ENCODE measurements around the gene VAMP8. TPM values are rescaled to one million over a fixed set of nuclear protein-coding genes. Genes with fewer than 3 reads are reported as not detected.
A peak's percentile ranks its signal among the peaks of the same experiment; 100 is the strongest.
"Not testable (repeated sequence)": the region's sequence is repeated elsewhere in the genome, so short reads cannot be mapped to it uniquely, and the experiment has no call there.

VAMP8 gene
- total RNA-seq, 1 experiment from 2014 or later, result 25.0 TPM

DNA sequence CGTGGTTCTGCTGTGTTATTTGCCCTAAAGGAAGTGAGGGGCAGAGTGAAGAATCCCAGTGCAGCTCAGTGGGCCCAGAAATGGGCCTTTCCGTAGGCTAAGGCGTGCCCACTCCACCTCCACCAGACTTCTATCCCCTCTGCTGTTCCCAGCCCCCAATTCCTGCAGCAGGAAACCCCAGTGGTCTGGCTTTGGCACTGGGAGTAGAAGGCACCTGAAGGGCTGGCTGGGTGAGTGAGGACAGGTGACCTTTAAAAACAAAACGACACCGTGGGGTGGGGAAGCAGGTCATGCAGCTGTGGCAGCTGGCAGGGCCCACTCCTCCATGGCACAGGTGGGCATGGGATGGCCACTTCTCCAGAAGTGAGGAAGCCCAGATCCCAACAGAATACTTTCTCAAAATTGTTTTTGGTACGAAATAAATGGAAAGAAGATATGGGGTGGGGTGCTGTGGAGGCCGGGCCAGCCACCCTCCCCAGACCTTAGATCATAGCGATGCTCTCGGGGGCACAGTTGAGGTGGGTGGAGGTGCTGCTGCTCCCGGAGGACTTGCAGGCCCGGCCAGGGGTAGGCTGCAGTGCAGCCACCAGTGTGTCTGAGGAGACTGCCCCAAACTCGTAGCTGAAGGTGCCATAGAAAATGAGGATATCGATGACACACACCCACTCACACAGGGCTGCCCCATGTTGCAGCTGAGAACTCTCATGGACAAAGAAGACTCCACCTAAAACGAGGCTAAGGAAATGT lies 21.4 kb downstream of the VAMP8 start:
- DNase-seq (ENCODE audit: low read depth), result no peak

DNA sequence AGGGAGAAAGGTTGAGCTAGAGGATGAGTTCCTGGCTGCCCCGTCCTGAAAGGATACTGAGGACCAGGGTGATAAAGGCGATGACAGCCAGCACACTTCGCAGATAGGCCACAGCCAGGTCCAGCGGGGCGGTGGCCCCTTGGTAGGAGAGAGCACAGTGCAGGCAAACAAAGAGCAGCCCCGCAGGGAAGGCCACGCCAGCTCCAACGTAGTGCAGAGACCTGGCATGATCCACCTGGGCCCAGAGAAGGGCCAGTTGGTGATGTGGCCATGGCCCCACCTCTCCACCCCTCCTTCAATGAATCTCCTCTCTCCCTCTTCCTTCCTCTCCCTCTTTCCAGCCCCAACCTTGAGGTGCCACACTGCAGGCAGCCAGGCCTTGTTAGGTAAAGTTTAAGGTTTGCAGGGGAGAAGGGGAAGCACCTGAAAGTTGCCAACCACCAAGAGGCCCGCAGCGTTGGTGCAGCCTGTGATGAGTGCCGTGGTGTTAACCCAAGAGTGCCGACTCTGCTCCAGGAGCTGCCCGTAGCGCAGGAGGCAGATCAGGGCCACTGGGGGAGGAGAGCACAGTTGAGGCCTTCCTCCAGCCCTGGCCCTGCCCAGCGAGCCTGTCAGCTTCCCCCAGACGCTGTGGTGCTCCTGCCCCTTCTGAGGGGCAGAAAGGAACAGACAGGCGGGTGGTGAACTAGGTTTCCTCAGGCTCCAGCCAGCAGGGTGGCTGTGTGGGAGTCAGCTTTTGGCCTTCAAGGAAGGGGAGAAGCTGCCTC lies 22.3 kb downstream of the VAMP8 start:
- DNase-seq (ENCODE audit: low read depth), result no peak

DNA sequence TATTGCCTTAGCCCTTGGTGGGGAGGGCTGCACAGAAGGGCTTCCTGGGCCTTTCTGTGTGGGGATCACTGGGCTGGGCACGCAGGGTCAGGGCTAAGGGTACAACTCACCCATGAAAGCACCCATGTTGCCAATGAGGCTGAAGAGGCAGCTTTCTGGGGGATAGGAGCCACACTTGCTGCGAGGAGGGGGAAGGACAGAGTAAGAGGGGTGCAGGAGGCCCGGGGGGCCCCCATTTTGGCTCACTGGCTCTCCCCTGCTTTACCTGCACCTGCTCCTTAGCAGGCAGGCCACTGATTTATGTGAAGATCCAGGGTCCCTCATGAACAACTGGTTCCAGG lies 22.8 kb downstream of the VAMP8 start:
- no peak for DNase-seq (ENCODE audit: low read depth)

- no peak for DNase-seq (ENCODE audit: low read depth)
These were observed 23.8 kb downstream of the VAMP8 start for GRCh38 chr2:85600951-85601770.

DNA sequence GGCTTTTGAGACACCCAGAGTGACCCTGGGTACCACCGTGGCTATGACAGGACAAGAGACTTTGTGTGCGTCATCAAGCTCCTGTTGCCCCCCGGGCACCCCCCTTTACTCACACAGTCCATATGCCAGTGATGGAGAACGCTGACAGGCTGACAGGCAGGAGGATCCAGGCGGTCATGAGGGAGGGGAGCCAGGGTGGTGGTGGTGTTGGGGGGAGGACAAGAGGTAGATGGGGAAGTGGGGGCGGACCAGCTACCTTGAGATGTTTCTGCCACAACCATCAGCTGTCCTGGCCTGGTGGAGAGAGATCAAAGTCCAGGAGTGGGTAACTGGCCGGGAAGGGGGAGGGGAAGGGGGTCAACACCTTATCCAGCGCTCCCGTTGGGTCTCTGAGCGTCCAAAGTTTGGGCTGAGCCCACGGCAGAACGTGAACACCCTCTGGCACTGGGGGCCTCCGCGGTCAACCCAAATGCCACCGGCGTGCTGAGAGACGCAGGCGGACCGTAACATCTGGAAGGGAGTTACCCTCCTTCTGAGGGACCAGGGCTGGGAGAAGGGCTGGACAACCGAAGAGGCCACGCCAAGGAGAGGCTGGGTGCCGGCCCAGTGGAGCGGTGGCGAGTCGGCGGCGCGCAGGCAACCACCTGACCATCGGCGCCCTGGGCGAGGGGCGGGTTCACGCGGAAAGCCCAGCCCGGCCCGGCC lies 24.5 kb downstream of the VAMP8 start:
- DNase-seq (ENCODE audit: low read depth), result peak; percentile 71

GRCh38 chr2:85602476-85603234 lies 25.3 kb downstream of the VAMP8 start, which contains the start of gene TMEM150A:
Gene TMEM150A (minus strand): TSS chr2:85602698. CDS start chr2:85601948, 750 bp downstream.
- DNase-seq (ENCODE audit: low read depth), result peak; percentile 91

DNA sequence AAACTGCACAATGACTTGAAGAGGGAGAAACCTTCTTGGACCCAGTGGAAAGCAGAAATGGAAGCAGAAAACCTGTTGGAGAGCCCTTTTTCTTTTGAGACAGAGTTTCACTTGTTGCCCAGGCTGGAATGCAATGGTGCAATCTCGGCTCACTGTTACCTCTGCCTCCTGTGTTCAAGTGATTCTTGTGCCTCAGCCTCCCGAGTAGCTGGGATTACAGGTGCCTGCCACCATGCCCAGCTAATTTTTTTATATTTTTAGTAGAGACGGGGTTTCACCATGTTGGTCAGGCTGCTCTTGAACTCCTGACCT lies 26.7 kb downstream of the VAMP8 start:
- not testable (repeated sequence) for DNase-seq (ENCODE audit: low read depth)

DNA sequence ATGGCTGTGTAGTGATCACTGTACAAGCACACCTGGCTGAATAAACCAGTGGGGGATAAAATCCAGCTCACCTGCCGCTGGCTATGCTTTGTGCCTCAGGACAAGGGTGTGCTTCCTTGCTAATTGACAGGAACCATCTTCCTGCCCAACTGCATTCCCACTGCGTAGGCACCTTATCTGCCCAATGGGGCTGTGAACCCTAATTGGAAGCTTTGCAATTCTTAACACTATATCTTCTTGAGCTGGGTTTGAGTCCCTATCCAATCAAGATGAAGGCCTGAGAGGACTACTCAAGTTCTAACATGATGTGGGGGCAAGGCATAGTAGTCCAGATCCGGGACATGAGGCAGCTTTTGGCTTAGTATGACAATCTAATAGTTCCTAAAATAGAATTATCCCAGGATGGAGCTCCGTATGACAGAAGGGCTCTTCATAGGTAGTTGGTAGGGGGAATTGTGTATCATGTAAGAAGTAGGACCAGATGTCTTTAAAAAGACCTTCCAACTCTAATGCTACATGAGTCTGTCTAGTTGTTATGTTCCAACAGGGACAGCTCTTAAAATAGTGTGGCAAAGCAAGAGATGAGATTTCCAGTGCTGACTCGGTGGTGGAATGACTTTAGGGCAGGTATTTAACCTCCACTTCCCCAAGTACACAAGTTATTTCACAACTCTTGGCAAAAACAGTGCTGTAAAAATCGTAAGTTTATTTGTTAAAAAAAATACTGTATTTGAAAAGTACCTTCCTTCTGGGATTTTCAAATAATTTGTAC lies 27.4 kb downstream of the VAMP8 start:
- DNase-seq (ENCODE audit: low read depth), result no peak

DNA sequence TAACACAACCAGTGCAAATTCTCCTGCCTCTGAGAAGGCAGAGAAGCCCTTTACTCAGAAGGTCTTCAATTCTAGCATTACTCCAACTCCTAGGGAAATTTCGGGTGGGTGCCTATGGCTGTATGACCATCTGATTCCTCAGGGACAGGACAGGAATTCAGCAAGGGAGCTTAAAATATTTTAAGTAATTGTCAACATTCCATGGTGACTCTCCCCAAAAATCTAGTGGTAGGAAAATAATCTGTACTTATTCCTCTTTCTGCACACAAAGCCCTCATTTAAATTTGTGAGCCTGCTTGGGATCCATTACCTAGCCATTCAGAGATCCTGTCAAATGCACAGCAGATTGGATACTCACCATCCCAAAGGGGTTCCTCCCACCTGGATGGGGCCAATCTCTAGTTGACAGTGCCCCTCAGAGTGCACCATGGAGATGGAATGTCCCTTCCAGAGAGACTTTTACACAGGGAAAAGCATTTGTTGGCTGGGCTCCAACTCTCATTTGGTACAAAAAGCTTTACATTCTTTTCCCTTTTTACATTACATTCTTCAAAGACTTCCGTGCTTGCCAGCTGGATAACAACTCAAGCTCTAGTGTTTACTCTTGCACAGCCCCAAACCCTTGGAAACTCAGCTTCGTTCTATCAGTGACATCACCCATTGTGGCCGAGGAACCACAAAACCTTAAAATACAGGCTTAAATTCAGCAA lies 28.2 kb downstream of the VAMP8 start:
- DNase-seq (ENCODE audit: low read depth), result peak; percentile 74

- DNase-seq (ENCODE audit: low read depth), result no peak
These were observed 28.7 kb downstream of the VAMP8 start for GRCh38 chr2:85606116-85606455.

- no peak for DNase-seq (ENCODE audit: low read depth)
These were observed 30.2 kb downstream of the VAMP8 start for GRCh38 chr2:85607268-85608215.

GRCh38 chr2:85611217-85611704 lies 33.9 kb downstream of the VAMP8 start:
- DNase-seq (ENCODE audit: low read depth), result no peak

DNA sequence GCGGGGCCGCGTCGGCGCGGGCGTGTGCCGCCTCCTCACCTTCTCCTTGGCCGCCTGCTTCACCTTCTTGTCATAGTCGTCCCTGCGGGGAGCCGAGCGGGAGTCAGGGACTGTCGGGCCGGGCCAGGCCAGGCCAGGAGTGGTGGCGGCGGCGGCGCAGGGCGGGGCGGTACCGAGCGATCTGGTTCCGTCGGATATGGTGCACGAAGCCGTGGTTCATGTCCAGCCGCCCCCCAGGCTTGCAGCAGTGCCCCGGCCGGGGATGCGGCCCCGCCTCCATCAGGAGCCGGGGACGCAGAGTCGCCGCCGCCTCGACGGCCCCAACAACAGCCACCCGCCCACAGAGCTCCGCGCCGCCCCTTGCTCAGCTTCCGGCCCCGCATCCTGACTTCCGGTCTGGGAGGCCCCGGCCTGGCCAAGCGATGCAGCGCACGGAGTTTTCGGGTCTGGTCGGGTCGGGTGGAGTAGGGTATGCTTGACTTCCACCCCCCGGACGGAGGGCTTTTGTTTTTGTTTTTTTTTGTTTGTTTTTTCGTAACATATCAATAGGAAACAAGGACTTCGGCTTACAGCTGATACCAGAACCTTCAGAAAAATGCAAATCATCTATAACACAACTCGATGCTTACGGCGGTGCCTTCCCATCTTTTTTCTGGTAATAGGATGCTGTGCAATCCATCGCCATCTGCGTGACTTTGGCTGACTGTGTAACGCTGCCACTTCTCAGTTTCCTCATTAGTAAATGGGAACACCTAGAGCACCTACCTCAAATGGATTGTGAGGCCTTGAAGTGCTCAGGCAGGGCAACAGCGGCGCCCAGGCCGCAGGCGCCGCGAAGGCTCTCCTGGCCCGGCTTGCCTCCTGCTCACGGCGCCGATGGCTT lies 34.6 kb downstream of the VAMP8 start, which contains the start of gene C2orf68:
Gene C2orf68, minus strand, starts transcription at position 362 of the 883 bp plus-strand sequence. Its CDS starts 82 bp downstream, at position 280.
- peak; percentile 88 for DNase-seq (ENCODE audit: low read depth)

DNA sequence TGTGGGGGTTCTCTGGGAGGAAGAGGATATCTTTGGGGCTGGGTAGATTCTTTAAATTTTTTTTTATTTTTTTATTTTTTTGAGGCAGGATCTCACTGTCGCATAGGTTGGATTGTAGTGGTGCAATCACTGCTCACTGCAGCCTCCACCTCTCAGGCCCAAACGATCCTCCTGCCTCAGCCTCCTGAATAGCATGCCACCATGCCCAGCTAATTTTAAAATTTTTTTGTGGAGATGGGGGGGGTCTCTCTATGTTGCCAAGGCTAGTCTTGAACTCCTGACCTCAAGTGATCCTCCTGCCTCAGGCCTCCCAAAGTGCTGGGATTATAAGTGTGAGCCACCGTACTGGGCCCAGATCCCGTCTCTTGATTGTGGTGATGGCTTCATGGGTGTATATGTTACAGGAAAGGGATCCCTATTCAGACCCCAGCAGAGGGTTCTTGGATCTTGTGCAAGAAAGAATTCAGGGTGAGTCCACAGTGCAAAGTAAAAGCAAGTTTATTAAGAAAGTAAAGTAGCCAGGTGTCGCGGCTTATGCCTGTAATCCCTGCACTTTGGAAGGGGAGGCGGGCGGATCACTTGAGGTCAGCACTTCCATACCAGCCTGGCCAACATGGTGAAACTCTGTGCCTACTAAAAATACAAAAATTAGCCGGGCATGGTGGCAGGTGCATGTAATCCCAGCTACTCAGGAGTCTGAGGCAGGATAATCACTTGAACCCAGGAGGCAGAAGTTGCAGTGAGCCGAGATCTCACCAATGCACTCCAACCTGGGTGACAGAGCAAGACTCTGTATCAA lies 36.5 kb downstream of the VAMP8 start:
- no peak for DNase-seq (ENCODE audit: low read depth)

GRCh38 chr2:85614757-85615156 lies 37.4 kb downstream of the VAMP8 start:
- not testable (repeated sequence) for DNase-seq (ENCODE audit: low read depth)

DNA sequence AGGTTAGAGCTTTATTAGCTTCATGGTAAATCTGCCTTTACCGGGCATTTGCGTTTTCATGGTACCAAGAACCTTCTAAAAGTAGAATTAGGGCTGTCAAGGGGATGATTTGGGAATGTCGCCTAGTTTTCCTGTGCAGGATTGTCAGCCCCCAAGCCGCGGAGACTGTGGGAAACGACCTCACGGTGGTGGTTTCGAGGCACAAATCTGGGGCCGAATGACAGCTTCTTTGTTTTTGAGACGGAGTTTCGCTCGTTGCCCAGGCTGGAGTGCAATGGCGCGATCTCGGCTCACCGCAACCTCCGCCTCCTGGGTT lies 38.0 kb downstream of the VAMP8 start:
- DNase-seq (ENCODE audit: low read depth), result no peak

DNA sequence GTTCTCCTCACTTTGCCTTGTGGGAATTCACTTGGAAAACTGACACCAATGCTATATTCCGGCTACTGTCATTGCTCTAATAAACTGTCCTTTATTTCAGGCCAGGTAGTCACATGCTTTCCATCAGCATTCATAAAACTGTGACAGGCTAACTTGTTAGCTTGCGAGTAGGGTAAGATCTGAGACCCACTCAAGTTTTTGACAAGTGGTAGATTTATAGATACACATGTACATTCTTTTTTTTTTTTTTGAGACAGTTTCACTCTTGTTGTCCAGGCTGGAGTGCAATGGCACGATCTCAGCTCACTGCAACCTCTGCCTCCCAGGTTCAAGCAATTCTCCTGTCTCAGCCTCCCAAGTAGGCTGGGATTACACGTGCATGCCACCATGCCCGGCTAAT lies 40.3 kb downstream of the VAMP8 start:
- not testable (repeated sequence) for DNase-seq (ENCODE audit: low read depth)
